DOHH2 (cell line): ENCODE data around the gene ZBTB7C.

Experiments used
- CTCF ChIP-seq: fragments of 200-600 bp; sonication (generic); IDR thresholded peaks from one replicate; pipeline ENCODE4 v1.5.1; 2014; ENCODE audit warnings: antibody characterized with exemption, mild to moderate bottlenecking, low read depth, low read length; ENCODE audit not compliant: poor library complexity, severe bottlenecking
- EZH2phosphoT487 ChIP-seq: fragments of 200-600 bp; sonication (generic); IDR thresholded peaks from 2 replicates; pipeline ENCODE4 v1.6.1; 2017; ENCODE audit warnings: borderline replicate concordance, mild to moderate bottlenecking, antibody characterized with exemption, low read length, moderate library complexity, mixed read lengths

DNA sequence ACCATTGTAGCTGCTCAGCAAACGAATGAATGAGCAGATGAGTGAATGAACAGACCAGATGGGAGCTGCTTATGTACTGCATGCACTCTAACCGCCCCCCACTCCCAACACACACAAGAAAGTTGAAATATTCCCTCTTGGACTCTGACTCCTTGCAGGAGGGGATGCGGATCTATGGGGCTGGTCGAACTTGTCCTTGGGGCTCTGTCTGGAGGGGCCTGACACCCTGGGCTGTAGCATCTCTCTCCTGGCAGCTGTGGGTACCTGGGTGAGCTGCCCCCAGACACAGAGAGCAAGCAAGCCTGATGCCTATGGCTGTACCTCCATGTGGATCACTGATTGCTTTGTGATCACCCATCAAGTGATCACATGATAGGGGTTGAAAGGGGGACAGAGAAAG lies 286.4 kb downstream of the ZBTB7C start:
- TF ChIP-seq CTCF = no peak
- TF ChIP-seq EZH2phosphoT487 = no peak
